Germinal center (tissue), 1 donor: ENCODE data around the gene BTF3L4.
"Not testable (repeated sequence)": the region's sequence is repeated elsewhere in the genome, so short reads cannot be mapped to it uniquely, and the experiment has no call there.

Source experiments
- DNase-seq: peaks from one replicate; pipeline ENCODE4 v3.0.0; 2012; ENCODE audit warnings: mixed read lengths, low spot score

The BTF3L4 gene

GRCh38 chr1:52056163-52056936 lies at the start of gene BTF3L4:
Gene BTF3L4, plus strand, starts transcription at chr1:52056295. Its CDS starts 3,553 bp downstream, at chr1:52059848.
- DNase-seq, result peak; percentile 94

GRCh38 chr1:52007215-52008002 lies 48.7 kb upstream of the BTF3L4 start:
- DNase-seq, result no peak

DNA sequence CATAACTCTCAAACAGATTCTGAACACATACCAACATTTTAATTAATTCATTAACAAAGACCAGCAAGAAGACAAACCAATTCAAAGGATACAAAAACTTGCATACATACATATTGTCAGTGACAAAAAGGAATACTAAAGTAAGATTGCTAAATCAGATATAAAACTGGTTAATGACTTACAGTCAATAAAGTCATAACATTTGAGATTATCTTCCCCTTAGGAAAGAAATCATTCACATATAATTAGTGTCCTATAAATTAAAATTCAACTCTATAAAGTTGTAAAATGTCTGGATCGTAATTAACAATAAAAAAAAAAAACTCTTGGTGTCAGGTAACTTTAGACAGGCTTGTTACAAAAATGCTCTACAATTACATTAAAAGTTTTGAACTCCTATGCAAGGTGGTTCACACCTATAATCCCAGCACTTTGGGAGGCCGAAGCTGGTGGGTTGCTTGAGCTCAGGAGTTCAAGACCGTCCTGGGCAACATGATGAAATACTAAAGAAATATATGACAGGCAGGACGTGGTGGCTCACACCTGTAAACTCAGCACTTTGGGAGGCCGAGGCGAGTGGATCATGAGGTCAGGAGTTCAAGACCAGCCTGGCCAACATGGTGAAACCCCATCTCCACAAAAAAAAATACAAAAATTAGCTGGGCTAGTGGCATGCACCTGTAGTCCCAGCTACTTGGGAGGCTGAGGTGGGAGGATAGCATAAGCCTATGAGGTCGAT lies 47.9 kb upstream of the BTF3L4 start:
- DNase-seq, result no peak

DNA sequence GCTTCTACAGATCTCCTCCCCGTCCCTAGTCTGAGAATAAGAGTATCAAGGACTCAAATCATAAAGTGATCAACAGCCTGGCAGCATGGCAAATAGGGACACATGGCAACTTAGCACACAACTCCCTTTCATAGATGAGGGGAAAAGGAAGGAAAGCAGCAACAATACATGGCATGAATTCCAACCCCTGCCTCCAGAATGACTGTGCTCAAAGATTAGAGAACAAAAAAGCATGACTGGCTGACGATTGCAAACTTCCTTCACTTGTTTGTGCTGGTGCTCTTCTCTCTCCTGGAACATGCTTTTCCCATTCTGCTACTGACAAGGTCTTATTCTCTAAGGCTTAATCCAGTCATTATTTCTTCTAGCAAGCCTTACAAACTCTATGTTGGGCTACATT lies 34.0 kb upstream of the BTF3L4 start:
- no peak for DNase-seq

DNA sequence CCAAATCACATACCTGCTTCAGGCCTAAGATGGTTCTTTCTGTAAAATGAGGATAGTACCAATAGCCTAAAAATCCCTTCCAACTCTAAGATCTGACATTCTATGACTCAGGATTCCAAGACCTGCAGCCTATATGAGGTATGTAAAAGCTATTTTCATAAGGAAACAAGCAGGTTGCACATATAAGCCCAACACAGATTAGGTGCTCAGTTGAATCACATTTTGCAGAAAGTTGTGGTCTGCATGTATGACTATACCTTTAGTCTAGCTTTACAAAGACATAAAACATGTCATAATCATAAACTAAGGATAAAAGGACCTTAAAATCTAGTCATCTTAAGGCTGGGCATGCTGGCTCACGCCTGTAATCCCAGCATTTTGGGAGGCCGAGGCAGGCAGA lies 29.8 kb upstream of the BTF3L4 start:
- DNase-seq, result no peak

DNA sequence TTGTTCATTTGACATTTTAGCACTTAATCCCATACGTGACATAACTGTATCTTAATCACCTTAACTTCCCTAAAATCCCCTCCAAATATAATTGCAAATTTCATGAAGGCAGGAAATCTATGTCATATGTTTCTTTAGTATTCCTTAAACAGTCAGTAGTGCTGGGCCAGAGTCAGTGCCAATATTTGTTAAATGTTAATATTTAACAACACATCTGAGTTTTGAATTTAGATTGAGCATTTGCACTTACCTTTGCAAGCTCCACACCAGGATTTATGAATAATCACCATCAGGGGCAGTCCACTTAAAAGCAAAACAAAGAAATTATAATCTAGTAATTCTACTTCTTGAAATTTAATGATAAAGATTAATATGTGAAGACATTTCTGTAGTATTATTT lies 27.8 kb upstream of the BTF3L4 start:
- DNase-seq, result no peak

DNA sequence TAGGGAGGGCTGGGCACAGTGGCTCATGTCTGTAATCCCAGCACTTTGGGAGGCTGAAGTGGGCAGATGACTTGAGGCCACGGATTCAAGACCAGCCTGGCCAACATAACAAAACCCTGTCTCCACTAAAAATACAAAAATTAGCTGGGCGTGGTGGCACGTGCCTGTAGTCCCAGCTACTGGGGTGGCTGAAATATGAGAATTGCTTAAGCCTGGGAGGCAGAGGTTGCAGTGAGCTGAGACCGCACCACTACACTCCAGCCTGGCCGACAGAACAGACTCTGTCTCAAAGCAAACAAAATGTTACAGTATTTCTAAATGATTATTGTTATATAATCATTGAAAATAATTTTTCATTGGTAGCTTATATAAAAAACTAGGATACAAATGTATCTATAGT lies 27.3 kb upstream of the BTF3L4 start:
- DNase-seq, result not testable (repeated sequence)

DNA sequence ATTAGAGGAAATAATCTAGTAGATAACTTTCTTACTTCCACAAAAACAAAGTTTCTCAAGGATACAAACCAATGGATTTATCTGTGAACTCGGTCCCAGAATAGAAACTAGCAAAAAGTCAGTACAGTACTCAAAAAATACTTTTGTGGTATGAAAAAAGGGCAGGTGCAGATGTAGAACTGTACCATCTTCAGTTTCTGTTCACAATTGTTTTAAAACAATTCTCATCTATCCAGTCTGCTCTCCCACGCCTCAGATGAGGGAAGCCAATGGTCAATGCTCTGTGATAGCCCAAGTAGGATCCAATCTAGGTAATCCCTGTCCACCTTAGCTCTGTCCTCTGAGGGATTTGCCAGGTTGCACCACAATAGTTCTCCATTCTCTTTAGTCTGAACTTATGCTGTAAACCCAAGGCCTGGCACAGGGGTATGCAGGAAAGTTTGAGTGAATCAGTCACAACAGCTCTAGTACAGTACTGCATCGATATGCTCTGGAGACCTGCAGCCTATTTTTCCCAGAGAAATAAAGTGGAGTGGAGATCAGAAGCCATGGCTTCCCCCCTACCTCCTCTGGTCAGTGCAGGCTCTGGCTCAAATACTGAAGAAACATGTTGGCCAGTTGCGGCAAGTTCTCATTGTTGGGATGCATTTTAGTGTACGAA lies 23.8 kb upstream of the BTF3L4 start:
- DNase-seq, result no peak

DNA sequence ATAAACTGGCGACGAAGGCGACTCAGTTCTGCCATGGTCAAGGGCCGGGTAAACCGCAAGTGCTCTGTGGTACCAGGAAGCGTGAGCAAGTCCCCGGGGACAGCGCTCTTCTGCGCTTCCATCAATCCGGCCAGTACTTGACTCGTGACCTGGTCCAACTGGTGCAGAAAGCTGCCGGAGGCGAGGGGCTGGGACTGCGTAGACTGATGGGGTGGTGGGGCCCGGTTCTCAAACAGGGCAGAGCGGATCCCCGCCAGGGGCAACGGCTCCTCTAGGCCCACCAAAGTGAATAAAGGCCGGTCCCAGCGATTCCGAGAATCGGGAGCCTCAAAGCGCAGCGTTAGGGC lies 23.3 kb upstream of the BTF3L4 start:
- DNase-seq, result peak; percentile 25

DNA sequence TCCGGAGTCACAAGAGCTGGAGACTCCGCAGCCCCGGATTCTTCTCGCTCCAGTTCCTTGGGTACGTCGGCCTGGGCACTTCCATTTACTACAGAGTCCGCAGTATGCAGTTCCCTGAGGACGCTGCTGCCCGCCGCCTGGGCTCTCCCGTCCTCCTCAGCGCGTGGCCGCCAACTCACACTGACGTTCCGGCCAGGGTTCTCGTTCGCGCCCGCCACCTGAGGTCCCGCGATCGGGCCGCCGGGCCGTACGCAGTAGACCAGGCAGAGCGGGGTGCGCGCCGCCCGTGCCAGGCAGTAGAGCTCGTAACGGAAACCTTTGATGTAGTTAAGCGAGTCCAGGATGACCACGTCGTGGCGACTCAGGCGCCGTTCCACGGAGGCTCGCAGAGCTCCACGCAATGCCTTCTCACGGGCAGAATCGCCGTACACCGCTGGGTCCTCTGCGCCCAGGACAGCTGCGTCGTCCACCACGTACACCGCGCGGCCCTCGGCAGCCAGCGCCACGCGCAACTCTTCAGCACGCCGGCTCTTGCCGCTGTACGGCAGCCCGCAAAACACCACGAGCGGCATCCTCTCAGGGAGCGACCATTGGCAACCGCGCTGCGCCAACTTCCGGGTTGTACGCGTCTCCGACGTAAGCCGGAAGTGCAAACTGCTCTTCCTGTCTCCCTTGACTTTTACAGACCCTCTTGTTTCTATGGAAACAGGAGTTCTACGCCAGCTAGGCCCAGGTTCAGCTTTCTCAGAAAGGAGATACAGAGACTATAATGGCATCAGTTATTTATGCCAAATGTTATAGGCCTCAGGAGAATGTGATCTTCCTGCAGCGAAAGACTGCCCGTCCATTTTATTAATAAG lies 22.7 kb upstream of the BTF3L4 start, which contains the start of gene KTI12:
TSS of gene KTI12 (minus strand) at position 621 of the 860 bp plus-strand sequence. CDS start at position 572, 49 bp downstream.
- peak; percentile 89 for DNase-seq

DNA sequence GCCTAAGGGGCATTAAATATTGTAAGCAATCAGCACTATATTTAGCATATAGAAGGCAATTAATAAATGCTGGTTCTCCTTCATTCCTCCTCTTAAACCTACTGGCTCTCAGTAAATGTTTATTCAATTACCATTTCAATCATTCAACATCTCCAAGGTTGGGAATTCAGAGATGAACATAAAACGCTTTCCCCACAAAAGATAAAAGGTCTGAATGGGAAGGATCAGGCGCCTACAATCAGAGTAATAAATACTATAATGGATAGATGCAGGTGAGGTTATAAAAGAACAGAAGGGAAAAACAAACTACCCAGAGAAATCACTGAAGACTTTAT lies 22.1 kb upstream of the BTF3L4 start:
- no peak for DNase-seq

- DNase-seq, result no peak
Observed at GRCh38 chr1:52037402-52037814, 18.7 kb upstream of the BTF3L4 start.

- no peak for DNase-seq
Observed at GRCh38 chr1:52037909-52038308, 18.2 kb upstream of the BTF3L4 start.

GRCh38 chr1:52041551-52042185 lies 14.4 kb upstream of the BTF3L4 start:
- DNase-seq, result no peak

DNA sequence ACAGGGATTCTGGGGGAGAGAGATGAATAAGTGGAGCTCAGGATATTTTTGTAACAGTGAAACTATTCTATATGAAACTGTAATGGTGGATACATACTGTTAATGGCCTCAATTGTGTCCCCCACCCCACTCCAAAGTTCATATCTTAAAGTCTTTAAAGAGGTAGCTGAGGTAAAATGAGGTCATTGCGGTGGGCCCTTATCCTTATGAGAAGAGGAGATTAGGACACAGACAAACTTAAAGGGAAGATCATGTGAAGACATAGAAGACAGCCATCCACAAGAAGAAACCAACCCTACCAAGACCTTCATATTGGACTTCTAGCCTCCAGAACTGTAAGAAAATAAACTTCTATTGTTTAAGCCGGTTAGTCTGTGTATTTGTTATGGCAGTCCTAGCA lies 10.9 kb upstream of the BTF3L4 start:
- DNase-seq, result no peak

DNA sequence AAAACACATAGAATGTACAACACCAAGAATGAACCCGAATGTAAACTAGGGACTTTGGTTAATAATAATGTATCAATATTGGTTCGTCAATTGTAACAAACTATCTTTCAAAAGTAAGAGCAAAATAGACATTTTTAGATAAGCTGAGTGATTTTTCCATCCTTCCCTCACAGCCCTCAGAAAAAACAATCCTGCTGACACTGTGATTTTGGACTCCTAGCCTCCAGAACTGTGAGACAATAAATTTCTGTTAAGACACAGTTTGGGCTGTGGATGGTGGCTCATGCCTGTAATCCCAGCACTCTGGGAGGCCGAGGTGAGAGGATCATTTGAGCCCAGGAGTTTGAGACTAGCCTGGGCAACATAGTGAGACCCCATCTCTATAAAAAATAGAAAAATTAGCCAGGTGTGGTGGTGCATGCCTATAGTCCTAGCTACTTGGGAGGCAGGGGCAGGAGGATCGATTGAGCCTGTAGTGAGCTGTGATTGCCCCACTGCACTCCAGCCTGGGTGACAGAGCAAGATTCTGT lies 10.4 kb upstream of the BTF3L4 start:
- not testable (repeated sequence) for DNase-seq

- DNase-seq, result not testable (repeated sequence)
Observed at GRCh38 chr1:52049337-52049736, 6.8 kb upstream of the BTF3L4 start.

DNA sequence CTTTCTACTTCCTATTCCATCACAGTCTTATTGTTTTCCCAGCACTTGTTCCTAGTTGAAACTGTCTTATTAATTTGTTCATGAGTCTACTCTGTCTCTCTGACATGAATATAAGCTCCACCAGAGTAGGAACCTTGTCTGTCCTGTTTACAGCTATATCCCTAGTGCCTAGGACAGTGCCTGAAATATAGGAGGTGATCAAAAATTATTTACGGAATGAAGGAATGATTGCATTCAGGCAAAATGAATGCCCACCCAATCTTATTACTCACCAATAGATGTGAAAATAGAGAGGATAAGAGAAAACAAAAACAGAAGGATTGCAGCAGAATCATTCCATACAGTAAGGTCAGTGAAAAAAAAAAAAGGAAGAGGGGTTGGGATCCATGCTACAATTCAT lies 2.2 kb upstream of the BTF3L4 start:
- no peak for DNase-seq

DNA sequence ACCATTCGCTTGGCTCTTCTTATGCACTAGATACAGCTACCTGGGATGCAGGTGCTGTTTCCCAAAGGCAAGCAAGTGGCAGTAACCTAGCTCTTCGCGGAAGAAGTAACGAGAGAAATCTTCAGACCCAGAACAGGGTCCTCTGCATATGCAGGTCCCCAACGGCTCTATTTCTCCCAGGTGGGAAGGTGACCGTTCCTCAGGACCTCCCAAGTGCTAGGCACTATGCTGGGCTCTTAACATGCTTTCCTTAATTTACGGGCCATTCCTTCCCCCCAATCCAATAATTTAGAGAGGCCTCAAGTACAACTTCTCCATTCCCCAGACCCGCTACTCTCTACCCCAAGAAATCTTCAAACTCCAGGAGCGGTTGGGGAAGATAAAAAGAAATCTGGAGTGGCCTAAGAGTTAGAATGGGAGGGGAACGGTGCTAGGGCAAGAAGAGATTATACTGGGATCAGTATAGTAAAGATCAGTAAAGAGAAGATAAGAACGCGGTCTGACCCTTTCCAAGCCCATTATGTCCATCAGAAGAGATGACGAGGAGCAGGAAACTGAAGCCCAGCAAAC lies 1.5 kb upstream of the BTF3L4 start:
- no peak for DNase-seq
